NCI-H345 treated with DMSO at 0.1 percent for 48 hours (cell line): ENCODE data around the gene PCGF3.
"Not testable (repeated sequence)": the region's sequence is repeated elsewhere in the genome, so short reads cannot be mapped to it uniquely, and the experiment has no call there.

Experiments
- DNase-seq: peaks from one replicate; lab custom pipeline; 2025; ENCODE audit not compliant: unreplicated experiment; lab: John Stamatoyannopoulos, UW

PCGF3 gene

DNA sequence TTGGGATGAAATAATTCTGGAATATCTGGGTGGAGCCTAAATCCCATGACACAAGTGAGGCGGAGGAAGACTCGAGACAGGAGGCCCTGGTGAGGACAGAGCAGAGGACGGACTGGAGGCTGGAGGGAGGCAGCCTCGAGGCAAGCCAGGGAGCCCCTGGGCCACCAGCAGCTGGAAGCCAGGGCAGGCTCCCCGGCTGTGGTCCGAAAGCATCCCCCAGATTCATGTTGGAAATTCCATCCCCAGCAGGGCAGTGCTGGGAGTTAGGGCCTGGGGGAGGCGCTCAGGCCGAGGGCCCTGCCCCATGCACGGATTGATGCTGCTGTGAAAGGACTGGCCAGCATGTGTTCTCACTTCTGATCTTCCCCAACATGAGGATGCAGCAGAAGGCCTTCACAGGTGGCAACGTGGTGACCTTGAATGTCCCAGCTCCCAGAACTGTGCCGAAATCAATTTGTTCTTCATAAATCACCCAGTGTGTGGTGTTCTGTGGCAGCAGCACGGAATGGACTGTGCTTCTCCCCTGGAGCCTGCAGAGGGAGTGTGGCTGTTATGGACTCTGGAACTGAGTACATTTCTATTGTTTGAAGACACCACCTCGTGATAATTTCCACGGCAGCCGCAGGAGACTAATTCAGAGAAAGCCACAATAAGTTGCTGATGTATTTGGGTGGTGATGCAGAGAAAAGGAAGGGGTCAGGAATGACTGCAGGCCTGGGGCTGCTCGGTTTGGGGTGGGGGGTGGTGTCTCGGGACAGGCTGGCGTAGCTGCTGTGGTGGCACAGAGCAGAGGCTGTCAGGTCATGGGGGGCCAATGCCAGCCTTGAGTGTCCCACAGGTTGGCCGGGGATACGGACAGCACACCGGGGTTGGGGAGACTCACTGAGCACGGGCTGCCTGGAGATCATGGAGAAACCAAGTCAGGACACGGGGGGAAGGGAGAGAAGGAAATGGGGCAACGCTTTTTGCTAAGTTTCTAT is 56.9 kb downstream of the PCGF3 start:
- no peak for DNase-seq

DNA sequence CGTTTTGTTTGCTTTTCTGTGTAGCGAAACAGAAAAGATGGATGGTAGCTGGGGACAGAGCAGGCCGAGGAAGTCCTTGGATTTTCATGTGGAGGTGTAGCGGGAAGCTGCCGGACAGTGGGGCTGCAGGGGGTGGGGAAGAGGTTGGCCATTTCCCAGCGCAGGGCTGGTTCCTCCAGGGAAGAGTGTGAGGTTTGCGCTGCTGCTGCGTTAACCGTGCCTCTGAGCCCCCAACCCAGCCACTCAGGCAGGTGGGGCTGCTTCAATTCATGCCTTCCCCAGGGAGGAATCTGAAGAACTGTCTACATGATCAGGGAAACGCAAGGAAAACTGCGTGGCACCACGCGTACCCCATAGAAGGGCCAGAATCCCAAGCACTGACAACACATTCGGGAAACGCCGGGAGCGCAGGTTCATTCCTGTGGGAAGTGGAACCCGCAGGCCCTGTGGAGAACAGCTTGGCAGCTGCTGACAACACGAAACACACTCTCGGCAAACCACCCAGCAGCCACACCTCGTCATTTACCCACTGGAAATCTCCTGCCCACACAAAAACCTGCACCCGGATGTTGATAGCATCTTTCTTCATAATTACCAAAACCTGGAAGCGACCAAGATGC is 57.7 kb downstream of the PCGF3 start:
- no peak for DNase-seq

DNA sequence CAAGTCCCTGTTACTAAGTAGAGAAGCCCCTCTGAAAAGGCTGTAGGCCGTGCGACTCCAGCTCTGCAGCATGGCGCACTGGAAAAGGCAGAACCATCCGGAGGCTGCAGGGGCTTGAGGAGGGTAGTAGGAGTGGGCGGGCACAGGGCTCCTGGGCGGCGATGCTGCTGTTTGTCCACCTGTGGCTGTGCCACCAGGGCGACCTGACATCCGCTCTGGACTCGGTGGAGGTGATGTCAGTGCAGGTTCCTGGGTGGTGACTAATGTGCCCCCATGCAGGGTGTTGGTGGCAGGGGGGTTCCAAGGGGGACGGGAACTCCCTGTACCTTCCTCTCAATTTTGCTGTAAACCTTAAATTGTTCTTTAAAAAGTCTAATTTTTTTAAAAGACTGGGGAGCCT is 58.3 kb downstream of the PCGF3 start:
- DNase-seq = no peak

DNA sequence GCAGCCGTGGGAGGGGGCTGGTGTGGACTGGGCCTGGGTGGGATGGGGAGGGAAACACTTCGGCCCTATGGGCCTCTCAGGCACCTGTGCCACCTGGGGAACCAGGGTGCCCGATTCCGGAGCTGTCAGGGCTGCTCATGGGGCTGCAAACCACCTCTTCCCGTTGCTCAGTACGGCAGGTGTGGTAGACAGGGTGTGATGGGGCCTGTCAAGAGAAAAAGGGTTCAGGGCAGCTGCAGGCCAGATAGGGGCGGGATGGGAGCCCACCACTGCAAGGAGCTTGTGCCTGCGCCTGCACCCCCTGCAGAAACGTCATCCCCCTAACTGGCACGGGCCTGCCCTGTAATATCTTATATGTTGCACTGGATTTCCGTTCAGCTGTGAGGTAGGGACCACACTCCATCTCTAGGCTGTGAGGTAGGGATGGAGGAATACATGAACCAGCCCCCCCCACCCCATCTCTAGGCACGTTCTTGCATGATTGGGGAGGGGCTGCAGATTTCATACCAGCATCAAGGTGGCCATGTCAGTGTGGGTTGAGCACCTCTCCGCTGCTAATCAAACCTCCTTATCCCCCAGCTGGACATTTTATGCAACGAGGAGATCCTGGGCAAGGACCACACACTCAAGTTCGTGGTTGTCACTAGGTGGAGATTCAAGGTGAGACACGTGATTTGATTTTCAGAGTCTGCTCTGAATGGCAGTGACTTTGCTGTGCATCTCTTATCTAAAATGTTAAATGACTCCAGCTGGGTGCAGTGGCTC is 59.0 kb downstream of the PCGF3 start:
- DNase-seq = no peak

DNA sequence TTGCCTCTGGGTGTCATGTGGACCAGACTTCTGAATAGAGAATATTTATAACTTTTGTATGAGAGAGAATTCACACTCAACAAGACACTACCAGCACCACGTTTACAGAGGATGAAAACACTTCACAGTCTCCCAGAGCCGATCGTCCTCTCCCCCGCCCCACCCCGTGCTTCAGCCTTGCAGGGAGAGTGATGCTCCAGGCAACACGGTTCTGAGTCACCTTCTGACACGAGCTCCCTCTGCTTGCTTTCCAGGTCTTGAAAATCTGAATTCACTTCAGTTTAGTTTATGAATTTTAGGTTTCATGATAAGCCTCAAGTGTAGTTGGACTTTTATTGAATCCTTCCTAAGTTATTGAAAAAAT is 60.5 kb downstream of the PCGF3 start:
- no peak for DNase-seq

DNA sequence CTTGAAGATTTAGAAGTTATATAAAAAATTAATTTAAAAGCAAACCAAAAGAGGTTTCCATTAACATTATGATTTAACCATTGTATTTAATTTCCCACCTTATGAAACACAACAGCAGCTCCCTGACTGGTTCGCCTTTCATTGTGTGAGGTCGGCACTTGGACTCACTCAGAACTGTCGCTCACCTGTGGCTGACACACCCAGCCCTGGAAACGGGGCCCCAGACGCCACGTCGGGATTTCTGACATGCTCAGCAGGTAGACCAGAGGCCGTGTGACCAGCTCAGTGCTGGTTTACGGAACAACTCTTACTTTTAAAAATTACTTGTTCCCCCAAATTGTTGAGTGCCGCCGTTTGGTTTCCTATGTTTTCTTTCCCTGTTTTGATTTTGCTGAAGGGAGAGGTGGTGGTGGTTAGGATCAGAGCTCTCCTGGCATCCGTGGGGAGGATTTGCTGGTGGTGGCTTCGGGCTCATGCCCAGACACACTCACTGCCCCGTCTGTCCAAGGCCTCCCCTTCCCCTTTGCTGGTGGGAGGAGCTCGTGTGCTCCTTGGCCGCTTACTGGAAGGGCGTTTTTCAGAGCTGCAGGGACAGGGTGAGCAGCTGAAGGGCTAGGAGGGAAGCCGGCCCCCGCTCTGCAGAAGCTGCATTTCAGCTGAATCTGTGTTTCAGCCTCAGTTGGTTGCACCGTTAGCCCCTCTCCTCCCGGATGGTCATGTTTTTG is 61.1 kb downstream of the PCGF3 start:
- no peak for DNase-seq

DNA sequence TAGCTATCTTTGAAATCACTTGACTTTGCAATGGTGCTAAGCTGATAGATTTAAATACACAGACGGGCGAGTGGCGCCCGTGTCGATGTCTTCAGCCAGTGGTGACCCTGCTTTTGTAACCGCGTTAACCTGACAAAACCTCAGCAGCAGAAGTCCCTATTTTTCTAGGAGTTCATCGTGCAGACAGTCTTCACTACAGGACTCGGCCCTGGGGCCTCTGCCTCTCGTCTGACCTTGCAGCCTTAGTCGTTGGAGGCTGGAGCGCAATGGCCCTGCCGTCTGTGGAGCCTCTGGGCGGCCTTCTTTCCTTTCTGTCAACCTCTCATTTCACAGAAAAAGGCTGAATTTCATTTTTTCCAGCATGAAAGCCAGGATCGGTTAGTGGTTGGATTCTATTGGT is 62.4 kb downstream of the PCGF3 start:
- no peak for DNase-seq

DNA sequence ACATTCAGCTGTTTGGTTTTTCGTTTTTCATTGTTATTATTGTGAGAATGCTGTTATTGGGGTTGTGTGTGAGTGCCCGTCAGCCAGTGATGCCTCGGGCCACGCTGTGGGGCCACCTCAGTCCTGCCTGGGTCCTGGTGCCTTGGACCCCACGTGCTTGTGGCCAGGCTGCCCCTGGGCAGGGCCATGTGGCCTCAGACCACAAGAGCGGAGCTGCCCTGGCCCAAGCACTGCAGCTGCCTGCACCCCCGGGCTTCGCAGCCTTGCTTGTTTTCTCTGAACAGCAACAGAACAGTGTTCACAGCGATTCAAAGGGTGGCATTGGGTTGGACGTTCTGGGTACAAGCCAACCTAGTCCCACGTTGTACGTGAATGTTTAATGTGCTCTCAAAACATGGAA is 63.4 kb downstream of the PCGF3 start:
- DNase-seq = no peak

DNA sequence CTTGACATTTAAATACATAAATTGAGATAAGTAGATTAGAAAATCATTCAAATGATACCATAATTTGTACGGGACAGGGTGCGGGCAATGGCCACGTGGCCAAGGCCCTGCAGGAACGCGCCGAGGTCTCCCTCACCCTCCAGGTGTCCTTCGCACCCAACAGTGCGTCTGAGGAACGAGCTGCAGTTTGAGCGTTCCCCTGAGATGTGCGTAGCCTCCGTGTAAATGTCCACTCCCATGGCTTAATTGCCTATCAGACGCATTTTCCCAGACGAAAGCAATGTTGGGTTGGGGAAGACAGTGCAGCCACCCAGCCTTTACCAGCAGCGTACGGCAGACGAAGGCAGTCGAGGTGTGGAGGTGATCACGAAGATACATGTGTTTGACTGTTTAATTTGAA is 63.9 kb downstream of the PCGF3 start:
- DNase-seq = no peak

DNA sequence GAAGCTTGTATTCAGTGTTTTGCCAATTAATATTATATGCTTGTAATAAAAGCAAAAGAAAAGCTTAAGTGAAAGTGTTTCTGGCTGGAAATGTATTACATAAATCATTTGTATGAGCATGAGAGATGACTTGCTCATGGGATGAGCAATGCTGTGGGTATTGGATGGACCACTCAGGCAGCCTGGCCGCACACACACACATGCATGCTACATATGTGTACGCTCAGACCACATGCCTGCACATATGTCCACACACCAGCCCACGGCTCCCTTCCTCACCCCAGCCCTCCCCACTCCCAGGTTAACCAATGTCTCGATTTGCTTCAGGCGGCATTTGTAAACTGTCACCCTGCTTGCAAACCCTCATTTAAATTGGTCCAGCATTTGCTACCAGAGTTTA is 64.4 kb downstream of the PCGF3 start:
- DNase-seq = no peak

DNA sequence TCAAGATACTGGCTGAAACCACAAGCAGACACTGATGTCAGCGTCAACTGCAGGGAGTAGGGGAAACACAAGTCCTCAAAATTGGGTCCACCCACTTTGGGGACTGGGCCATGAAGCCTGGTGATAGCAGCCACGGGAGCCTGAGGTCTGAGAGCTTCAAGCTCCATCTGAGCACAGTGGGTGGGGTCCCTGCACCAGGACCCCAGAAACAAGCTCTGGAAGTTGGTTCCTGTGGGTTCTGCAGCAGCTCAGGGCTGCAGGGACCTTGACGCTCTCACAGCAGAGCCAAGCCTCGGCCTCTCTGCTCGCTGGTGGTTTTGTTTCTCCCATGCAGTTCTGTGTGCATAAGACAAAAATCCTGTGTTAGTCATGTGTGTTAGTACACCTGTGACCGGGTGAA is 65.8 kb downstream of the PCGF3 start:
- DNase-seq = no peak

DNA sequence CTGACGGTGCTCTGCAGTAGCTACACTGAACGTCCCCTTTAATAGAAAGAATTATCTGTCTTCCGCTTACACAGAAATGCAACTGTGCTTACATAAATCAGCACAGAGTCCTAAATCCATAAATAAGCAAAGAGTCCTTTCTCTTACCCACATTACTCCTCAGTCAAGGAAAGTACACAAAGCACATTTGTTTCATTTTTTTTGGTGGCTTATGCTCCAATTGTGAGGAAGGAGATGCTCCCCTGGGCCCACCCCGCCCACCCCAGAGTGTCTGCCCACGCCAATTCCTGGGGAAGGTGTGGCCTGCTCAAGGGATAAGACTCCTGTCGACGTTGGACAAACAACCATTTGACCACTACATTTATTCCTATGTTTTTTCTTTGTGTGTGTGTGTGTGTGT is 66.5 kb downstream of the PCGF3 start:
- DNase-seq = no peak

DNA sequence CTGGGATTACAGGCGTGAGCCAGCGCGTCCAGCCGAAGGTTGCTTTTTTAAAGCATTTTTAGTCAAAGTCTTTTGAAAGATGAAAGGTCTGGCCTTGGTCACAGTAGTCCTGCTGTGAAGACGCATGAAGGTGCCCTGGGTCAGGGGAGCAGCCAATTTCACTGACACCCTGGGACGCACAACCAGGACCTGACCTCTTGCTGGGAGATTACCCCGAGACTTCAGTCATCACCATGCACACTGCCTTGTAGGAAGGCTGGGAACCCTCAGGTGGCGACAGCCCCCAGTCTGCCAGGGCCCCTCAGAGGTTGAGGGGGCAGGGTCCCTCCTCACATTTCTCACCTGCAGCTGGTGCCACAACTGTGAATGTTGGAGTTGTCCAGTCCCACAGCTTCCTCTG is 67.1 kb downstream of the PCGF3 start:
- no peak for DNase-seq

DNA sequence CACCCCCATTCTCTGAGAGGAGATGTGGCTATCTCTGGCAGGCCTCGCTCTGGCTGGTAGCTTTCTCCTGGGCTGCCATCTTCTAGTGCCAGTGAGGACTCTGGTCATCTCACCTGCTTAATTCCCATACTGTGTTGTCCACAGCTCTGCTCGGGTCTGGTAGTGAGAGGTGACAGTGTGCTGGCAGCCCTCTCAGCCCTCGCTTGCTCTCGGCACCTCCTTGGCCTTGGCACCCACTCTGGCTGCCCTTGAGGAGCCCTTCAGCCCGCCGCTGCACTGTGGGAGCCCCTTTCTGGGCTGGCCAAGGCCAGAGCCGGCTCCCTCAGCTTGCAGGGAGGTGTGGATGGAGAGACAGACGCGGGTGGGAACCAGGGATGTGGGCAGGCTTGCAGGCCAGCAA is 67.6 kb downstream of the PCGF3 start:
- DNase-seq = no peak

DNA sequence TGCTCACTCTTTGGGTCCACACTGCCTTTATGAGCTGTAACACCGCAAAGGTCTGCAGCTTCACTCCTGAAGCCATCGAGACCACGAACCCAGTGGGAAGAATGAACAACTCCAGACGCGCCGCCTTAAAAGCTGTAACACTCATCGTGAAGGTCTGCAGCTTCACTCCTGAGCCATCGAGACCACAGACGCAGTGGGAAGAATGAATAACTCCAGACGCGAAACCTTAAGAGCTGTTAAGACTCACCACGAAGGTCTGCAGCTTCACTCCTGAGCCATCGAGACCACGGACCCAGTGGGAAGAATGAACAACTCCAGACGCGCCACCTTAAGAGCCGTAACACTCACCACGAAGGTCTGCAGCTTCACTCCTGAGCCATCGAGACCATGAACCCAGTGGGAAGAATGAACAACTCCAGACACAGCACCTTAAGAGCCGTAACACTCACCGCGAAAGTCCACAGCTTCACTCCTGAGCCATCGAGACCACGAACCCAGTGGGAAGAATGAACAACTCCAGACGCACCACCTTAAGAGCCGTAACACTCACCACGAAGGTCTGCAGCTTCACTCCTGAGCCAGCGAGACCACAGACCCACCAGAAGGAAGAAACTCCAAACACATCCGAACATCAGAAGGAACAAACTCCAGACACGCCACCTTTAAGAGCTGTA is 68.9 kb downstream of the PCGF3 start:
- not testable (repeated sequence) for DNase-seq

DNA sequence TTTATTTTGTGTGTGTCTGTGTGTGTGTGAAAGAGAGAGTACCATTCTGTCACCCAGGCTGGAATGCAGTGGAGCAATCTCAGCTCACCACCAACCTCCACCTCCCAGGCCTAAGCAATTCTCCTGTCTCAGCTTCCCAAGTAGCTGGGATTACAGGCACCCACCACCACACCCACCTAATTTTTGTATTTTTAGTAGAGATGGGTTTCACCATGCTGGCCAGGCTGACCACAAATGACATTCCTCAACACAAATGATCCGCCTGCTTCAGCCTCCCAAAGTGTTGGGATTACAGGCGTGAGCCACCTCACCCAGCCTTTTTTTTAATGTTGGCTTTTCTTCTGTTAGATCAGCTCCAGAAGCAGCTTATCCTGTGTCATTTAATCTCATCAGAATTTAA is 69.9 kb downstream of the PCGF3 start:
- DNase-seq = not testable (repeated sequence)

DNA sequence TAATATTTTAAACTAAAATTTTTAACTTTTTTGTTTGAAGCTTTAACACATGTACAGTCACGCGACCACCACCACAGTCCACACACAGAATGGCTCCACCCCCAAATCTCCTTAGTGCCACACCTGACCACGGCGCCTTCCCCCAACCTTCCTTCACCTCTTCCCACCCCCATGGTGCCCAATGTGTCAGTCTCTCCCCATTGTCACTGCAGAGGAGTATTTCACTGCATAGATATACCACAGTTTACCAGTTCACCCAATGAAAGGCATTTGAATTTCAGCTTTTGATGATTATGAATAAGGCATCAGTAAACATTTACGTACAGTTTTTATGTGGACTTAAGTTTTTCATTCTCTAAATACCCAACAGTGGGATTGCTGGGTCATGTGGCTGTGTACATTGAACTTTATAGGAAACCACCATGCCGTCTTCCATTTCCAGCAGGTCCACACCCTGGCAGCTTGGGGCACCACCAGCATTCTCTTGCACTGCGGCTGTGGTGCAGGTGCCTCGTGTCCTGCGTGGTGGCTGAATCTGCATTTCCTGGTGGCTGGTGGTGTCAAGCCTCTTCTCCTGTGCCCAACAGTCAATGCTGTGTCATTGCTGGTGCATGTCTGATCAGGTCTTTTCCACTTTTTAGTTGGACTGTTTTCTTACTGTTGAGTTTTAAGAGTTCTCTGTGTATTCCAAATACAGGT is 71.3 kb downstream of the PCGF3 start:
- no peak for DNase-seq

DNA sequence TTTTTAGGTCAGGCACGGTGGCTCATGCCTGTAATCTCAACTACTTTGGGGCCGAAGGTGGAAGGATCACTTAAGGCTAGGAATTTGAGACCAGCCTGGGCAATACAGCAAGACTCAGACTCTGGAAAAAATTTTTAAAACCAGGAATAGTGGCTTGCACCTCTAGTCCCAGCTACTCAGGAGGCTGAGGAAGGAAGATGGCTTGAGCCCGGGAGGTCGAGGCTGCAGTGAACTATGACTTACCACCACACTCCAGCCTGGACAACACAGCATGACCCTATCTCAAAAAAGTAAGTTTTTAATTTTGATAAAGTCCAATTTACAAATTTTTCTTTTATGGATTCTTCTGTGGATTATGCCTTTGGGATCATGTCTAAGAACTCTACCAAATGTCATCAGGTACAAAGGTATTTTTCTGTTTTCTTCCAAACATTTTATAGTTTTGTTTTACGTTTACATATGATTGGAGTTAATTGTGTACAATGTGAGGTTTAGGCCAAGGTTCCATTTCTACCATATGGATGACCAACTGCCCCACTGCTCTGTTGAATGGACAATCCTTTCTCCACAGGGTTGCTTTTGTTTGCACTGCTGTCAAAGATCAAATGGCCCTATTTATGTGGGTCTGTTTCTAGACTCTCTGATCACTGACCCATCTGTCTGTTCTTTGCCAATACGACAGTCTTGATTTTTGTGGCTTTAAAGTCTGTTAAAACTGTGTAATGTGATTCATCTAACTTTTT is 72.1 kb downstream of the PCGF3 start:
- DNase-seq = no peak

DNA sequence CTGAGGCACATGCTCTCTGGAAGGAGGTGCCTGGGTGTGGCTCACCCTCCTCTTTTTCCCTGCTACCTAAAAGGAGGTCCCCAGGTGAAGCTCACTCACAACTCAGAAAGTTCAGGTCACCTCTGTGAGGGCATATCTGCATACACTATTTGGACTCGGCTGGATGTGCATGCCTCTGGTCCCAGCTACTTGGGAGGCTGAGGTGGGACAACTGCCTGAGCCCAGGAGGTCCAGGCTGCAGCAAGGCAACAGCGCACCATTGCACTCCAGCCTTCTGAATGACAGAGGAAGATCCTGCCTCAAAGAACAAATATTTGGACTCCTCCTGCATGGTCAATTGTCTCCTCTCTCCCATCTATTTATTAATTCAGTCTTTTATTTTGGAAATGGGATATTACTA is 73.9 kb downstream of the PCGF3 start:
- no peak for DNase-seq
